Measurements from ENCODE around the gene KLHL22.
A peak's percentile ranks its signal among the peaks of the same experiment; 100 is the strongest.
"Not testable (repeated sequence)": the region's sequence is repeated elsewhere in the genome, so short reads cannot be mapped to it uniquely, and the experiment has no call there.

KLHL22 gene

DNA sequence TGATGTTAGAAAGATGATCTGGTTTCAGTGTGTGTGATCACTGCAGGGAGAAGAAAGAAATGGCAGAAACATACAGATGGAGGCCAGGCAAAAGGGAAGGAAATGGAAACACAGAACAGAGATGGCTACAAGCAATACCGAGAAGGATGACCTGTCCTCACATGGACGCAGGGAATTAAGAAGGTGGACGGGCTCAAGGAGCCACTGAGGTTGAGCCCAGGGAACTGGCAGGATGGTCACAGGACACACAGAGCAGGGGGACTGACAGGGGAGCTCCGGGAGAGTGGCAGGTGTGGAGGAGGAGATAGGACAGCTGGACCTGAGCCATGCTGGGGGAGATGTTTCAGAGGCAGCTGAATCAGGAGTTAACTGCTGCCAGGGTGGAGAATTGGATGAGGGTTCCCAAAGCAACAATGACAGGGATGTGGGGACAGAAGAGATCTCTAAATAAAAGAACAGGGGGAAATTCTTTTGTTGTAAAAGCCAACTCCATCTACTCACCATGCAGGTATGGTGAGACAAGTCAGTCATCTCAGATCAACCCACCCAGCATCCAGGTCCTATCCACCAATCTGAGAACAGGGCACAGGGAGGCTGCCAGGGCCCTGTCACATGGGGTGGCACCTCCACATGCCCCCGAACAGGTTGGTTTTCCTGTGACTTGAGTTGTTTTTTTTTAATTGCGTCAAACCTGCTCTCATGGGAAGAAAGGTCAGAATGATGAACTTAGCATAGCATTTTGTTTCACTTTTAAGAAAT lies 26.3 kb downstream of the KLHL22 start:
- DNase-seq (ENCODE audit: low spot score), result no peak

DNA sequence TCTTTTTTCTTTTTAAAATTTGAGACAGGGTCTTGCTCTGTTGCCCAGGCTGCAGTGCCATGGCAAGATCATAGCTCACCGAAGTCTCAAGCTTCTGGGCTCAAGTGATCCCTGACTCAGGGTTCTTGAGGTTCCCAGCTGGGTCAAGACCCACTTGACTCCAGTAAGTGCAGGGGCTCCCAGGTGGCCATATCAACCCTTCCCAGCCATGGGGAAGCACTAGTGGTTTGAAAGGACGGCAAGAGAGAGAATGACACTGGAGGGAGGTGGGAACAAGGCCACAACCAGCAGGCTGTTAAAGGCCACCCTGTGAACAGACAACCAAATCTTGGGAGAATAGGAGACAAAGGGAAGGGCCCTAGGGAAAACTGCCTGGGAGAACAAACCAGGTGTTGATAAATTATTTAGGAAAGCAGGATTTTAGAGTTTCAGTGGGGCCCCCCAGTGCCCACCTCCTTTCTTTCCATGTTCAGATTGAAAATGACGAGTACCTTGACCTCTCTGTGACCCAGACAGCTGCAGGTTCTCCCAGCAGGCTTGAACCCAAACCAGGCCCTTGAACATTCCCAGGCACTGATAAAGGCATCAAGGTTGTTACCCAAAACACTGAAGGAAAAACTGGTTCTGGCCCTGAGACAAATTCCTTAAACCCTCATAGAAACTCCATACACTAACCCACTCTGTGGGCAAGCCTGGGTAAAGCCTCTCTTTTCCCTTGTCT lies 28.8 kb downstream of the KLHL22 start:
- DNase-seq (ENCODE audit: low spot score), result no peak

- DNase-seq (ENCODE audit: low spot score), result no peak
Observed at GRCh38 chr22:20465759-20466077, 29.9 kb downstream of the KLHL22 start.

DNA sequence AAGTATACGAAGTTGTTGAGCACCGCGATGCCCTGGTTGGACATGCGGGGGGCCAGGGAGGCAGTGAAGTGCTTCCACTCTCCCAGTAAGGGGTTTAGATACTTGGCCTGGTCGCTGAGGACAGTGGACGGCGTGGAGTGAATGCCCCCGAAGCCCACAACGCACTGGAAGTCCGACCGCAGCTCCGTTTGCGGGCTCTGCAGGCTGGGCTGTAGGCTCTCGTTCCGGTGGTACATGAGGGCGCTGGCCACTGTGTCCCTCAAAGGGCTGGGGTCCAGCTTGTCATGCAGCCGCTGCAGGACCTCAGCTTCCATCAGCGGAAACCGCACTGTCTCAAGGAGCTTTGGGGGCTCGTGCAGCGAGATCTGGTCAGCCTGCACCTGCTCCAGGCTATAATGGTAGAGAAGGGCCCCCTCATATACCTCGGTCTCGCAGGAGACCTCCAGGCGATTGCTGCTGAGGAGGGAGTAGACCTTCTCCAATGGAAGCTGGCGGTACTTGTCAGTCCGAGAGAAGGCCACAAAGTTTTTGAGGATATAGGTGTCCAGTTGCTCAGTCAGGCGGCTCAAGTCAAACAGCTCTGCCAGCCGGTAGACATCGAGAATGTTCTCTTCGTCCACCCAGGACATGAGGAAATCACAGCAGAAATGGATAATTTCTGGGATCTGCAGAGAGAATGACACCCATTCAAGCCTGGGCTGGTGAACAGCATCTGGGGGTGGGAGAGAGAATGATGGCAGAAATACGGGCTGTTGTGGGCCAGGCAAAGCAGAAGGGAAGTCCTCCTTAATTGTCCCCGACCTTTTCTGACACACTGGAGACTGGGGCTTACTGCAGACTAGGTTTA lies 30.5 kb downstream of the KLHL22 start:
- DNase-seq (ENCODE audit: low spot score), result no peak

GRCh38 chr22:20464096-20464614 lies 31.4 kb downstream of the KLHL22 start:
- no peak for DNase-seq (ENCODE audit: low spot score)

GRCh38 chr22:20463324-20464095 lies 32.1 kb downstream of the KLHL22 start:
- no peak for DNase-seq (ENCODE audit: low spot score)

- no peak for DNase-seq (ENCODE audit: low spot score)
Observed at GRCh38 chr22:20459862-20460261, 35.7 kb downstream of the KLHL22 start.

- no peak for DNase-seq (ENCODE audit: low spot score)
Observed at GRCh38 chr22:20459152-20459542, 36.4 kb downstream of the KLHL22 start.

DNA sequence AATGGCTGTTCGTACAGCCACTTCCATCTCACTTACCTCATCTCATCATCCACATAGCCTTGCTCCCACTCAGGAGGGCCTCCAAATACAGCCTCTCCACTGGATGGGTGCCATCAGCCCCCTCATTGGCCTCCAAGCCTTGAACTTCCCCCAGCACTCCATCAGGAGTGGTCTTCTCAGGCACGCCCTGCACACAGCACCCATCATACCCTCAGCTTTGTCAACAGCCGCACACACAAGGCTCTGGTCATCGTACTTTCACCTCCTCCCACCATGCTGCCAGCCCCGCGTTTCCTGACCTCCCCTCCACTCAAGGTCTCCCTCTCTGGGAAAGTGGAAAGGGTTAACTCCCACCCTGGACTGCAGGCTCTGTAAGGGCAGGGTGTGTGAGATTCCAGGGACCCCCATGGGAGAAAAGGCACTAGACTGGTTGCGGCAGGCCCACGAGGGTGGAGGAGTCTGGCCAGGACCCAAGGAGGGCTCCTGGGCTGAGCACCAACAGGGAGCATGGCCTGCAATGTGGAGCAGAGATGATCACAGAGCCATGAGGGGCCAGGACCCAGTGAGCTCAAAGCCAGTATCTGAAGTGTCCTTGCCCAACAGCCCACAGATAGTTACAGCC lies 37.0 kb downstream of the KLHL22 start:
- DNase-seq (ENCODE audit: low spot score), result no peak

GRCh38 chr22:20457506-20458240 lies 37.9 kb downstream of the KLHL22 start:
- no peak for DNase-seq (ENCODE audit: low spot score)

GRCh38 chr22:20456722-20457076 lies 38.9 kb downstream of the KLHL22 start:
- DNase-seq (ENCODE audit: low spot score), result no peak

- DNase-seq (ENCODE audit: low spot score), result peak; percentile 71
Observed at GRCh38 chr22:20456064-20456721, 39.4 kb downstream of the KLHL22 start.

DNA sequence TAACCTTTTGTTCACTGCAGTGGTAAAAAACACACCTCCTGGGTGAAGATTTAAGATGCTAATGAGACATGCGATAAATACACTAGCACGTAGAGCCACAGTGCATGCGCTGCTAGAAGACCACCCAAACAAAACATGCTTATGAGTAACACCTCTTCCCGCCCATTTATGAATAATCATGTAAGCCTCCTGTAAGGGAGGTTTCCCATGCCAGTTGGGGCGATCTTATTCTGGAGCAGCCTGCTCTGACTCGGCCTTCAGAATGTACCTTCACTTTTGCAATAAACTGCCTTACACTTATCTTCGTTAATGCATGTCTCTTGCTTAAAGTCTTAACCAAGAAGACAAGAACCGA lies 39.9 kb downstream of the KLHL22 start:
- DNase-seq (ENCODE audit: low spot score), result no peak

DNA sequence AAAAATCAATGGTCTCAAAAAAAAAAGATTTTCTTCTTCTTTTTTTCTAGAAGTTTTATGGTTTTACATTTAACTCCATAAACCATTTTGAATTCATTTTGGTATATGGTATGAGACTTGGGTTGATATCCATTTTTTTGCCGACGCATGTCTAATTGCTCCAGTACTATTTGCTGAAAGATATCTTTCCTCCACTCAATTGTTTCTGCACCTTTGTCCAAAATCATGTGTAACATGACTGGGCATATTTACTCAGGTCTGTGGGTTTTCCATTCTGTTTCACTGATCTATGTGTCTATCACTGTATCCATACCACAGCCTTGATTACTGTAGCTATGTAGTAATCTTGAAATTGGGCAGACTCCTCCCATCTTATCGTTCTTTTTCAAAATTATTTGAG lies 42.4 kb downstream of the KLHL22 start:
- no peak for DNase-seq (ENCODE audit: low spot score)

- DNase-seq (ENCODE audit: low spot score), result no peak
Observed at GRCh38 chr22:20451920-20452319, 43.7 kb downstream of the KLHL22 start.

- not testable (repeated sequence) for DNase-seq (ENCODE audit: low spot score)
Observed at GRCh38 chr22:20451129-20451778, 44.3 kb downstream of the KLHL22 start.

- DNase-seq (ENCODE audit: low spot score), result no peak
Observed at GRCh38 chr22:20450551-20450906, 45.1 kb downstream of the KLHL22 start.

DNA sequence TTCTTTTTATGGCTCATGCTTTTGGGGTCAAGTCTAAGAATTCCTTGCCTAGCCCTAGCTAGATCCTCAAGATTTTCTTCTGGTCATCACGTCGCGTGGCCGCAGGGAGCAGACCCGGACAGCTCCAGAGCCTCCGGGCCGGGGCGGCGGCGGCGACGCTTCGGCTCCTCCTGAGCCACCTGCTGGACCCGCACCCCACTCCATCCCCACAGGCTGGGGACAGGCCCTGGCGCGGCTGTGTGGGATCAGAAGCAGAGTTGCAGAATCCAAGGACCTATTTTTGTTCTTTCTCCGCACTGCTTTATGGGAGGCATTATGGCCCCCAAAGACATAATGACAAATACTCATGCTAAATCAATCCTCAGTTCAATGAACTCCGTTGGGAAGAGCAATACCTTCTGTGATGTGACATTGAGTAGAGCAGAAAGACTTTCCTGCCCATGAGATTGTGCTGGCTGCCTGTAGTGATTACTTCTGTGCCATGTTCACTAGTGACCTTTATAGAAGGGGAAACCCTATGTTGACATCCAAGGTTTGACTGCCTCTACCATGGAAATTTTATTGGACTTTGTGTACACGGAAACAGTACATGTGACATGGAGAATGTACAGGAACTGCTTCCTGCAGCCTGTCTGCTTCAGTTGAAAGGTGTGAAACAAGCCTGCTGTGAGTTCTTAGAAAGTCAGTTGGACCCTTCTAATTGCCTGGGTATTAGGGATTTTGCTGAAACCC lies 45.6 kb downstream of the KLHL22 start:
- DNase-seq (ENCODE audit: low spot score), result no peak

GRCh38 chr22:20448630-20449029 lies 47.0 kb downstream of the KLHL22 start:
- DNase-seq (ENCODE audit: low spot score), result no peak

Data from RKO (cell line).